Fibroblast of villous mesenchyme (primary cell): ENCODE results near the gene UBE4B. TPM values are rescaled to one million over a fixed set of nuclear protein-coding genes. Genes with fewer than 3 reads are reported as not detected.
"Not testable (repeated sequence)": the region's sequence is repeated elsewhere in the genome, so short reads cannot be mapped to it uniquely, and the experiment has no call there.

ENCODE experiments used
- DNase-seq: peaks from one replicate; pipeline ENCODE4 v3.0.0-alpha.2; 2010; ENCODE audit warnings: low read depth
- H3K4me3 ChIP-seq: 2 replicates; pipeline ENCODE4 v1.5.1; 2011; ENCODE audit warnings: low read depth, mild to moderate bottlenecking, low read length
- CTCF ChIP-seq: IDR thresholded peaks from 2 replicates; pipeline ENCODE4 v1.5.1; 2012; ENCODE audit warnings: low read depth, mild to moderate bottlenecking, low read length; ENCODE audit not compliant: insufficient read depth
- total RNA-seq: library from RNA; depleted of rRNA; stranded (reverse); fragments of >200 nt; gene quantifications from 2 replicates; pipeline ENCODE4 v1.2.3, GENCODE V29; 2012

Gene UBE4B
- total RNA-seq, 1 donor, result 47.9 TPM

DNA sequence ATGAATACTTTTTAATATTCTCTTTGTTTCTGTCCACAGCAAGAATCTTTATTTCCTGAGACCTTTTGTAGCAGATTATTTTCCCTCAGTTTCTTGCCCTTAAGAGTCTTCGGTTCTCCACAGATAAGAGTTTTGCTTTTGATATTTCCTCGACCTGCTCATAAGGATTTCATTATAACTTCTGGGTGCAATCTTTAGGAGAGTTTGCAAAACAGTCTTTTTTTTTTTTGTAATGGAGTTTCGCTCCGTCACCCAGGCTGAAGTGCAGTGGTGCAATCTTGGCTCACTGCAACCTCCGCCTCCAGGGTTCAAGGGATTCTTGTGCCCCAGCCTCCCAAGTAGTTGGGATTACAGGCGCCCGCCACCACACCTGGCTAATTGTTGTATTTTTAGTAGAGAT is 10.1 kb upstream of the UBE4B start:
- H3K4me3 ChIP-seq, result no peak overlapping the region
- DNase-seq, result no peak
- no peak for TF ChIP-seq CTCF

DNA sequence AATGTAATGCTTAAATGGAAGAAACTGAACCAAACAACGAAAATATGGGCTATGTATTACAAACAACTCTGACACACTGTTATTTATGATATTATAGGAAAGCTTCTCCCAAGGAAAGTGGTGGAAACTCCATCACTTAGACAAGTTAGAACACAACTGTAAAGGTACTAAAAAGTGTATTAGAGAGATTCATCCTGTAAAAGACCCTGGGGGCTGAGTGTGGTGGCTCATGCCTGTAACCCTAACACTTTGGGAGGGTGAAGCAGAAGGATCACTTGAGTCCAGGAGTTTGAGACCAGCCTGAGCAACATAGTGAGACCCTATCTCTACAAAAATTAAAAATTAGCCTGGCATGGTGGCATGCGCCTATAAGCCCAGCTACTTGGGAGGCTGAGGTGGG is 7.4 kb upstream of the UBE4B start:
- no peak for DNase-seq
- H3K4me3 ChIP-seq, result no peak overlapping the region
- no peak for TF ChIP-seq CTCF

- no peak overlapping the region for H3K4me3 ChIP-seq
- TF ChIP-seq CTCF, result no peak
- DNase-seq, result no peak
These were observed 5.7 kb upstream of the UBE4B start for GRCh38 chr1:10027027-10027426.

GRCh38 chr1:10028956-10029500 is 3.7 kb upstream of the UBE4B start:
- not testable (repeated sequence) for H3K4me3 ChIP-seq, DNase-seq

DNA sequence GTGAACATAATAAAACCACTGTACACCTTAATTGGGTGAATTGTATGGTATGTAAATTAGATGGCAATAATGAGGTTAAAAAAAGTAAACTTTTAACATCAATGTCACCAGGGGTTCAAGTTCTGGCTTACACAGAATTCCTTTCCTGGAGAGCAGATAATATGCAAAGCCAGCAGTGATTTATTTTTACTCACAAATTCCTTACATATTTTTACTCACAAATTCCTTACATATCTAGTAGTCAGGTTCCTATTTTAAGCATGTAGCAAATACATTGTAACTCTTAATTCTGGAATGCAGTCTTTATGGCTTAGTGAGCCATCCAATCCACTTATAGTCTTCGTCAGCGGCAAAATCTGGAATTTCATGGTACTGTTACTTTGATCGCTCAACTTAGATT is 1.3 kb upstream of the UBE4B start:
- H3K4me3 ChIP-seq, result no peak overlapping the region
- DNase-seq, result peak; percentile 22
- no peak for TF ChIP-seq CTCF

DNA sequence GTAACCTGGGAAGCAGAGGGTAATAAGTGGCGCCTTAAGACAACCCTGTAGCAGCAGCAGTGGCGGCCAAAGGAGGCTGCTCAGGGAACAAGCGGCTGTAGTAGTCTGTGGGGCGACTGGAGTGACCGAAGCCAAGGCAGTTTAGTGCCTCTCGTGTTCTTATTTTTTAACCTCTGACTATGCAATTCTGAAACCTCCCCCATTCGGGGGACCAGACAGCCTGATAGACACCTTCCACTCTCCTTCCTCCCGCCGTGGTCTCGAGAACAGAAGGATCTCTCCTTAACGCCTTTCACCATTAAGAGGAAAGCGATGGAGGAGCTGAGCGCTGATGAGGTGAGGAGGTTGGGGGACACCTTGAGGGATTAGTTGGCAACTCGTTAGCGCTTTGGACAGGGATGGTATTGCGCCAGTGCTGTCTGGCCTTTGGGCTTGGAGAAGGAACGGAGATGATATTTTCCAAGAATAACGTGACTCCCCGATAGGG is 644 bp downstream of the UBE4B start:
- H3K4me3 ChIP-seq, result peak overlapping the region; percentile 99
- peak; percentile 42 for DNase-seq
- no peak for TF ChIP-seq CTCF

- no peak for DNase-seq
- no peak overlapping the region for H3K4me3 ChIP-seq
- no peak for TF ChIP-seq CTCF
These were observed 10.0 kb downstream of the UBE4B start for GRCh38 chr1:10042746-10043145.
